Measurements from ENCODE around the gene TMEM130. TPM values are rescaled to one million over a fixed set of nuclear protein-coding genes. Genes with fewer than 3 reads are reported as not detected.

The TMEM130 gene
- polyA plus RNA-seq, 3 donors: 0.05 TPM; not detected in 2

- peaks cover 1 to 9% (median 8%) of the 10 kb centered on the region in 3 donors for H3K27me3 Mint-ChIP-seq (ENCODE audit: low read depth in 3 of 3)
- no peak overlapping the region for H3K4me3 Mint-ChIP-seq
- H3K27ac ChIP-seq (ENCODE audit: low read depth in 1 of 2, low read length in 2 of 2): no peak overlapping the region
- H3K79me2 ChIP-seq (ENCODE audit: insufficient read depth, low read length): no peaks in the 10 kb centered on the region
- H3K4me2 ChIP-seq (replicated peaks; ENCODE audit: extremely low read depth, low read length, poor library complexity, severe bottlenecking): no peak overlapping the region
- H3K36me3 ChIP-seq (replicated peaks in 1 of 2; ENCODE audit: control insufficient read depth in 1 of 2, insufficient read depth in 2 of 2, low read length in 2 of 2): no peaks in the 10 kb centered on the region
- intact Hi-C loops (cut with micrococcal nuclease): no loop called here
- H3K4me1 Mint-ChIP-seq: no peaks in the 10 kb centered on the region
- peaks cover 0 to 2% of the 10 kb centered on the region in 2 donors for H3K9me3 ChIP-seq (replicated peaks in 1 of 2; ENCODE audit: control insufficient read depth in 1 of 2, insufficient read depth in 1 of 2, low read length in 2 of 2)
- no peaks in the 10 kb centered on the region for H3K4me1 ChIP-seq (ENCODE audit: control insufficient read depth in 1 of 2, insufficient read depth in 2 of 2, low read length in 2 of 2)
- no peak overlapping the region for H3K9ac ChIP-seq (ENCODE audit: insufficient read depth, low read length, poor library complexity, severe bottlenecking)
- no peaks in the 10 kb centered on the region for H3K27me3 ChIP-seq (ENCODE audit: control insufficient read depth in 2 of 2, insufficient read depth in 2 of 2, low read length in 2 of 2)
- no peak overlapping the region for H2AFZ ChIP-seq (ENCODE audit: insufficient read depth, low read depth, low read length, poor library complexity, severe bottlenecking)
- TF ChIP-seq CTCF (IDR thresholded peaks at IDR 0.05): no peak
- no peak overlapping the region for H3K4me3 ChIP-seq (replicated peaks in 1 of 3; ENCODE audit: low read depth in 2 of 3, low read length in 3 of 3)
- H4K20me1 ChIP-seq (ENCODE audit: insufficient read depth, low read length): no peaks in the 10 kb centered on the region
- WGBS (ENCODE audit: insufficient coverage): 93% methylated on average over 4 of the region's 4 CpGs
- H3K36me3 Mint-ChIP-seq: no peaks in the 10 kb centered on the region
- DNase-seq: no peak
- H3K9me3 Mint-ChIP-seq: peaks cover 0 to 4% (median under 1%) of the 10 kb centered on the region in 7 donors
- H3K27ac Mint-ChIP-seq: no peak overlapping the region
Measured at GRCh38 chr7:98816241-98816640, 53.6 kb downstream of the TMEM130 start.

- no peak for DNase-seq
- peaks cover 1 to 11% (median 8%) of the 10 kb centered on the region in 3 donors for H3K27me3 Mint-ChIP-seq (ENCODE audit: low read depth in 3 of 3)
- no peak overlapping the region for H3K4me3 ChIP-seq (replicated peaks in 1 of 3; ENCODE audit: low read depth in 2 of 3, low read length in 3 of 3)
- H4K20me1 ChIP-seq (ENCODE audit: insufficient read depth, low read length): no peaks in the 10 kb centered on the region
- no peak for TF ChIP-seq CTCF (IDR thresholded peaks at IDR 0.05)
- no CpG with 5 or more reads among the region's 1 CpG for WGBS (ENCODE audit: insufficient coverage)
- no peak overlapping the region for H3K27ac Mint-ChIP-seq
- H2AFZ ChIP-seq (ENCODE audit: insufficient read depth, low read depth, low read length, poor library complexity, severe bottlenecking): no peak overlapping the region
- H3K27me3 ChIP-seq (ENCODE audit: control insufficient read depth in 2 of 2, insufficient read depth in 2 of 2, low read length in 2 of 2): no peaks in the 10 kb centered on the region
- H3K4me2 ChIP-seq (replicated peaks; ENCODE audit: extremely low read depth, low read length, poor library complexity, severe bottlenecking): no peak overlapping the region
- no peaks in the 10 kb centered on the region for H3K36me3 Mint-ChIP-seq
- H3K4me1 ChIP-seq (ENCODE audit: control insufficient read depth in 1 of 2, insufficient read depth in 2 of 2, low read length in 2 of 2): no peaks in the 10 kb centered on the region
- H3K27ac ChIP-seq (ENCODE audit: low read depth in 1 of 2, low read length in 2 of 2): no peak overlapping the region
- peaks cover 7 to 10% of the 10 kb centered on the region in 2 donors for H3K9me3 ChIP-seq (replicated peaks in 1 of 2; ENCODE audit: control insufficient read depth in 1 of 2, insufficient read depth in 1 of 2, low read length in 2 of 2)
- H3K36me3 ChIP-seq (replicated peaks in 1 of 2; ENCODE audit: control insufficient read depth in 1 of 2, insufficient read depth in 2 of 2, low read length in 2 of 2): no peaks in the 10 kb centered on the region
- intact Hi-C loops (cut with micrococcal nuclease): no loop called here
- H3K79me2 ChIP-seq (ENCODE audit: insufficient read depth, low read length): no peaks in the 10 kb centered on the region
- no peaks in the 10 kb centered on the region for H3K4me1 Mint-ChIP-seq
- no peak overlapping the region for H3K4me3 Mint-ChIP-seq
- no peak overlapping the region for H3K9ac ChIP-seq (ENCODE audit: insufficient read depth, low read length, poor library complexity, severe bottlenecking)
- peaks cover 2 to 10% (median 8%) of the 10 kb centered on the region in 7 donors for H3K9me3 Mint-ChIP-seq
Measured at GRCh38 chr7:98815313-98815712, 54.5 kb downstream of the TMEM130 start.
